Astrocyte (in vitro differentiated cells and primary cell): ENCODE results near the gene LRIG1.

Experiments
- EZH2 ChIP-seq: IDR thresholded peaks from 2 replicates; pipeline ENCODE4 v1.6.1; 2012; ENCODE audit warnings: mild to moderate bottlenecking, low read length, inconsistent platforms; ENCODE audit not compliant: insufficient read depth
- TF ChIP-seq, protein P1 (sequence below): IDR thresholded peaks from 2 replicates; pipeline ENCODE4 v1.5.1; 2011; ENCODE audit warnings: low read depth, mild to moderate bottlenecking, inconsistent platforms, low read length, moderate library complexity; ENCODE audit not compliant: insufficient read depth

DNA sequence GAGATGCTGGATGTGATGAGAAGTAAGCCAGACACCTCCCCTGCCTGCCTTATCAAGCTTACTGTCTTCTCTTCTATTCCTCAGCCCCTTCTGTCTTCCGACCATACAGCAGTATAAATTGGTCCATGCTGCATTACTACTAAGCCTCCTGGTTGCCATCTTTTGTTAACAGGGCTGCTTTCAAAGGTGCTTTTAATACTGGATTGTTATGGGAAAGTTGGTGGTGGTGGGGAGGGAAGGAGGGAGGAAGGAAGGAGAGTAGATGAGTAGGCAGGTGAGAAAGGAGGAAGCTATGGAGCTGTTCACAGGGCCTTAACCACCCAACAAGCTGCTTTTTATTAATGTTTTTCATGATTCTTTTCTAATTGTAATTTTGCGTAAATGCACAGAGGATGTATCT, 165.2 kb downstream of the LRIG1 start:
- no peak for TF ChIP-seq EZH2
- TF ChIP-seq, protein P1, sequence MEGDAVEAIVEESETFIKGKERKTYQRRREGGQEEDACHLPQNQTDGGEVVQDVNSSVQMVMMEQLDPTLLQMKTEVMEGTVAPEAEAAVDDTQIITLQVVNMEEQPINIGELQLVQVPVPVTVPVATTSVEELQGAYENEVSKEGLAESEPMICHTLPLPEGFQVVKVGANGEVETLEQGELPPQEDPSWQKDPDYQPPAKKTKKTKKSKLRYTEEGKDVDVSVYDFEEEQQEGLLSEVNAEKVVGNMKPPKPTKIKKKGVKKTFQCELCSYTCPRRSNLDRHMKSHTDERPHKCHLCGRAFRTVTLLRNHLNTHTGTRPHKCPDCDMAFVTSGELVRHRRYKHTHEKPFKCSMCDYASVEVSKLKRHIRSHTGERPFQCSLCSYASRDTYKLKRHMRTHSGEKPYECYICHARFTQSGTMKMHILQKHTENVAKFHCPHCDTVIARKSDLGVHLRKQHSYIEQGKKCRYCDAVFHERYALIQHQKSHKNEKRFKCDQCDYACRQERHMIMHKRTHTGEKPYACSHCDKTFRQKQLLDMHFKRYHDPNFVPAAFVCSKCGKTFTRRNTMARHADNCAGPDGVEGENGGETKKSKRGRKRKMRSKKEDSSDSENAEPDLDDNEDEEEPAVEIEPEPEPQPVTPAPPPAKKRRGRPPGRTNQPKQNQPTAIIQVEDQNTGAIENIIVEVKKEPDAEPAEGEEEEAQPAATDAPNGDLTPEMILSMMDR, result no peak
